Measurements from ENCODE around the gene TXN2.

Gene TXN2

DNA sequence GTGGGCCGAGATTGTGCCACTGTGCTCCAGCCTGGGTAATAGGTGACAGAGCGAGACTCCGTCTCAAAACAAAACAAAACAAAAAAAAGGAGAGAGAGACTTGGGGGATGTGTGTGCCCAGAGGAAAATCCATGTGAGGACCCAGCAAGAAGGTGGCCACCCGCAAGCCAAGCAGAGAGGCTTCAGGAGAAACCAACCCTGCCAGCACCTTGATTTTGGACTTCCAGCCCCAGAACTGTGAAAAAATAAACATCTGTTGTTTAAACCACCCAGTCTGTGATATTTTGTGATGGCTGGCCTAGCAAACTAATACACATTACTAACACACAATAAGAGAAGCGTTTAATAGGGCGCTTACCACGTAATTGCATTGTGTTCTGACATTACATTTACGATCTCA lies 21.2 kb downstream of the TXN2 start:
- H3F3A ChIP-seq (ENCODE audit: control insufficient read depth, insufficient read depth), result 0 out of 2 replicates have a peak, but pooled peaks cover 5% of the 10 kb centered on the region
- H3K79me2 ChIP-seq (ENCODE audit: control insufficient read depth, low read length), result no peaks in the 10 kb centered on the region
- H3K36me3 ChIP-seq (ENCODE audit: control insufficient read depth, low read length), result no peaks in the 10 kb centered on the region
- H3K4me1 ChIP-seq (ENCODE audit: control insufficient read depth, low read length), result peaks cover 9% of the 10 kb centered on the region
- no peak overlapping the region for H3K27ac ChIP-seq (ENCODE audit: low read depth, low read length)
- TF ChIP-seq EZH2phosphoT487 (IDR thresholded peaks at IDR 0.05; ENCODE audit: borderline replicate concordance, low read length), result no peak
- TF ChIP-seq, protein P1, sequence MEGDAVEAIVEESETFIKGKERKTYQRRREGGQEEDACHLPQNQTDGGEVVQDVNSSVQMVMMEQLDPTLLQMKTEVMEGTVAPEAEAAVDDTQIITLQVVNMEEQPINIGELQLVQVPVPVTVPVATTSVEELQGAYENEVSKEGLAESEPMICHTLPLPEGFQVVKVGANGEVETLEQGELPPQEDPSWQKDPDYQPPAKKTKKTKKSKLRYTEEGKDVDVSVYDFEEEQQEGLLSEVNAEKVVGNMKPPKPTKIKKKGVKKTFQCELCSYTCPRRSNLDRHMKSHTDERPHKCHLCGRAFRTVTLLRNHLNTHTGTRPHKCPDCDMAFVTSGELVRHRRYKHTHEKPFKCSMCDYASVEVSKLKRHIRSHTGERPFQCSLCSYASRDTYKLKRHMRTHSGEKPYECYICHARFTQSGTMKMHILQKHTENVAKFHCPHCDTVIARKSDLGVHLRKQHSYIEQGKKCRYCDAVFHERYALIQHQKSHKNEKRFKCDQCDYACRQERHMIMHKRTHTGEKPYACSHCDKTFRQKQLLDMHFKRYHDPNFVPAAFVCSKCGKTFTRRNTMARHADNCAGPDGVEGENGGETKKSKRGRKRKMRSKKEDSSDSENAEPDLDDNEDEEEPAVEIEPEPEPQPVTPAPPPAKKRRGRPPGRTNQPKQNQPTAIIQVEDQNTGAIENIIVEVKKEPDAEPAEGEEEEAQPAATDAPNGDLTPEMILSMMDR (IDR thresholded peaks at IDR 0.05; ENCODE audit: low read depth, low read length, poor library complexity, severe bottlenecking), result no peak
- H3K9me3 ChIP-seq (ENCODE audit: control insufficient read depth, insufficient read depth, low read length), result no peaks in the 10 kb centered on the region
- no peak overlapping the region for H3K4me2 ChIP-seq (ENCODE audit: low read length)
- no peaks in the 10 kb centered on the region for H3K27me3 ChIP-seq (ENCODE audit: control insufficient read depth, low read length)
- H3K9me2 ChIP-seq (replicated peaks; ENCODE audit: control insufficient read depth, low read length), result no peaks in the 10 kb centered on the region
- no peaks in the 10 kb centered on the region for H4K20me1 ChIP-seq (ENCODE audit: control insufficient read depth, insufficient read depth, low read depth, low read length)
- H3K4me3 ChIP-seq (ENCODE audit: low read length), result no peak overlapping the region

DNA sequence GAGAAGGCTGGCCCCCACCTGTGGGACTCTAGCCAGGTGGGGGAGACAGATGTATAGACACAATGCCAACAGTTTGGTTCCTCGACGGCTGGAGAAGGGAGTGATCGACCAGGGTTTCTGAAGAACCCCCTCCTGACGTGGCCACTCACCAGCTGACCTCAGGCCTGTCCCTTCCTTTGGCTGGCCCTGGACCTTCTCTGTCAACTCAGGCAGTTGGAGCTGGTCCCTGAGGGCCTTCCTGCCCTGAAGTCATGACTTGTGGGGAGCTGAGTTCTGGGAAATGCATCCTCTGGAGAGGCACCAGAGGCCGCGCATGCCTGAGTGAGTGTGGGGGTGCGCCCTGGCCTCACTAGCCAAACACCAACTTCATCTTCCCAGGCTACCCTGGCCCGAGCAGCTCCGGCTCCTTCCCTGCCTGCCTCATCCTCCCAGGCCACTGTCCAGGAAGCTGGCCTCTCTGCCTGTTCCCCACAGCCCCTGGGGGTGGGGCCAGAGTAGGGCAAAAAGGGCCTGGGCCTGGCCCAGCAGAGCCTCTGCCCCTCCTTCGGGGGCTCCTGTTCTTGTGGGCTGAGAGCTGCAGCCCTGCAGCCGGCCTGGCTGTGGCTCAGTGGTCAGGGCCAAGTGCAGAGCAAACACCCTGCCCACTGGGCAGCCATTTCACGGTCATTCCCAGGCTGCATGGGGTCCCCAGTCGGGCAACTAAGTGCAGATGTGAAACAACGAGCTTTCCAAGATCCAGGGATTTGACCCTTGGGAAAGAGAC lies 23.6 kb downstream of the TXN2 start:
- Histone ChIP-seq H3K9me2 (replicated peaks; ENCODE audit: control insufficient read depth, low read length) (no peaks in the 10 kb centered on the region), H3K36me3 (ENCODE audit: control insufficient read depth, low read length) (no peaks in the 10 kb centered on the region), H3K79me2 (ENCODE audit: control insufficient read depth, low read length) (peaks cover 6% of the 10 kb centered on the region), H4K20me1 (ENCODE audit: control insufficient read depth, insufficient read depth, low read depth, low read length) (no peaks in the 10 kb centered on the region), H3K27ac (ENCODE audit: low read depth, low read length) (no peak overlapping the region), H3F3A (ENCODE audit: control insufficient read depth, insufficient read depth) (peaks cover 15% of the 10 kb centered on the region), H3K4me3 (ENCODE audit: low read length) (no peak overlapping the region), H3K4me2 (ENCODE audit: low read length) (no peak overlapping the region), H3K9me3 (ENCODE audit: control insufficient read depth, insufficient read depth, low read length) (no peaks in the 10 kb centered on the region), H3K4me1 (ENCODE audit: control insufficient read depth, low read length) (peaks cover 28% of the 10 kb centered on the region), H3K27me3 (ENCODE audit: control insufficient read depth, low read length) (no peaks in the 10 kb centered on the region)
- TF ChIP-seq, protein P1 (IDR thresholded peaks at IDR 0.05; ENCODE audit: low read depth, low read length, poor library complexity, severe bottlenecking), result no peak
- TF ChIP-seq EZH2phosphoT487 (IDR thresholded peaks at IDR 0.05; ENCODE audit: borderline replicate concordance, low read length), result no peak

DNA sequence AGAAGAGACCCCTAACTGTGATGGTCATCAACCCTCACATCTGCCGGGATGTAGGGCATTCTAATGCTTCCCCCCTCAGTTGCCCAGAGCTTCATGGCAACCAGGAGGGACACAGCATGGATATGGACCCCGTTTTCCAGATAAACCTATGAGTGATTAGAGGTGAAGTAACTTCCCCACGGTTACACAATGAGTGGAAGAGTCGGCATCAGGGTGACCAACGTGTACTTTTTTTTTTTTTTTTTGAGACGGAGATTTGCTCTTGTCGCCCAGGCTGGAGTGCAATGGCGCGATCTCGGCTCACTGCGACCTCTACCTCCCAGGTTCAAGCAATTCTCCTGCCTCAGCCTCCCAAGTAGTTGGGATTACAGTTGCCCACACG lies 25.0 kb downstream of the TXN2 start:
- Histone ChIP-seq H3K9me2 (replicated peaks; ENCODE audit: control insufficient read depth, low read length) (no peaks in the 10 kb centered on the region), H3K4me2 (ENCODE audit: low read length) (no peak overlapping the region), H3K27ac (ENCODE audit: low read depth, low read length) (no peak overlapping the region), H3K9me3 (ENCODE audit: control insufficient read depth, insufficient read depth, low read length) (no peaks in the 10 kb centered on the region), H3F3A (ENCODE audit: control insufficient read depth, insufficient read depth) (peaks cover 19% of the 10 kb centered on the region), H3K79me2 (ENCODE audit: control insufficient read depth, low read length) (peaks cover 8% of the 10 kb centered on the region), H3K4me3 (ENCODE audit: low read length) (no peak overlapping the region), H4K20me1 (ENCODE audit: control insufficient read depth, insufficient read depth, low read depth, low read length) (no peaks in the 10 kb centered on the region), H3K4me1 (ENCODE audit: control insufficient read depth, low read length) (peaks cover 42% of the 10 kb centered on the region), H3K36me3 (ENCODE audit: control insufficient read depth, low read length) (no peaks in the 10 kb centered on the region), H3K27me3 (ENCODE audit: control insufficient read depth, low read length) (no peaks in the 10 kb centered on the region)
- TF ChIP-seq, protein P1 (IDR thresholded peaks at IDR 0.05; ENCODE audit: low read depth, low read length, poor library complexity, severe bottlenecking), result no peak
- TF ChIP-seq EZH2phosphoT487 (IDR thresholded peaks at IDR 0.05; ENCODE audit: borderline replicate concordance, low read length), result no peak
